Osteoblast (primary cell): Measurements from ENCODE around the gene GIMD1. TPM values are rescaled to one million over a fixed set of nuclear protein-coding genes. Genes with fewer than 3 reads are reported as not detected.
A peak's percentile ranks its signal among the peaks of the same experiment; 100 is the strongest.
"Not testable (repeated sequence)": the region's sequence is repeated elsewhere in the genome, so short reads cannot be mapped to it uniquely, and the experiment has no call there.

ENCODE experiments used
- DNase-seq: peaks from one replicate; pipeline ENCODE4 v3.0.0; 2011; ENCODE audit warnings: low spot score, mixed read lengths; ENCODE audit not compliant: insufficient read length; ENCODE audit errors: missing footprints
- H2AFZ ChIP-seq: 2 replicates; pipeline ENCODE4 v1.6.0; 2011; ENCODE audit warnings: mild to moderate bottlenecking, low read length
- H3K27ac ChIP-seq: 2 replicates; pipeline ENCODE4 v1.5.1; 2011; ENCODE audit warnings: mild to moderate bottlenecking, low read depth, low read length, moderate library complexity
- H3K27me3 ChIP-seq: 2 replicates; pipeline ENCODE4 v1.6.0; 2012; ENCODE audit warnings: mild to moderate bottlenecking, control low read depth, inconsistent platforms, low read length, moderate library complexity; ENCODE audit not compliant: insufficient read depth
- H3K36me3 ChIP-seq: 2 replicates; pipeline ENCODE4 v1.5.1; 2011; ENCODE audit warnings: mild to moderate bottlenecking, low read length, control low read depth, moderate library complexity; ENCODE audit not compliant: insufficient read depth
- H3K4me1 ChIP-seq: 2 replicates; pipeline ENCODE4 v1.5.1; 2011; ENCODE audit warnings: mild to moderate bottlenecking, low read length, control low read depth, moderate library complexity; ENCODE audit not compliant: insufficient read depth
- H3K4me2 ChIP-seq: 2 replicates; pipeline ENCODE4 v1.6.0; 2011; ENCODE audit warnings: mild to moderate bottlenecking, low read length; ENCODE audit not compliant: insufficient read depth
- H3K4me3 ChIP-seq: fragments of 200-600 bp; sonication (generic); 3 replicates; pipeline ENCODE4 v1.5.1; 2012; ENCODE audit warnings: mild to moderate bottlenecking, low read length, inconsistent platforms; ENCODE audit not compliant: insufficient read depth
- H3K79me2 ChIP-seq: 2 replicates; pipeline ENCODE4 v1.6.0; 2012; ENCODE audit warnings: mild to moderate bottlenecking, low read length, control low read depth, inconsistent platforms; ENCODE audit not compliant: insufficient read depth
- H3K9me3 ChIP-seq: 2 replicates; pipeline ENCODE4 v1.5.1; 2011; ENCODE audit warnings: low read depth, low read length, control low read depth
- H4K20me1 ChIP-seq: 2 replicates; pipeline ENCODE4 v1.6.0; 2012; ENCODE audit warnings: mild to moderate bottlenecking, low read length, control low read depth; ENCODE audit not compliant: insufficient read depth
- CTCF ChIP-seq: IDR thresholded peaks from 2 replicates; pipeline ENCODE4 v1.5.1; 2011; ENCODE audit warnings: mild to moderate bottlenecking, low read depth, low read length, moderate library complexity; ENCODE audit errors: extremely low read depth
- total RNA-seq: library from RNA; depleted of rRNA; stranded (reverse); fragments of >200 nt; gene quantifications from 2 replicates; pipeline ENCODE4 v1.2.3, GENCODE V29; 2012

GIMD1 gene
- not detected in 2 replicates for total RNA-seq

GRCh38 chr4:106368678-106369077 lies at the start of gene GIMD1:
TSS of gene GIMD1 (minus strand) at chr4:106368778. CDS start at chr4:106367435, 1,343 bp downstream.
- Histone ChIP-seq H3K27ac (no peak within 1 kb of the TSS), H3K79me2 (no peaks in the 10 kb centered on the region), H3K36me3 (no peaks in the 10 kb centered on the region), H3K4me1 (peaks cover 30% of the 10 kb centered on the region), H4K20me1 (no peaks in the 10 kb centered on the region), H3K4me3 (peak within 1 kb of the TSS; percentile 48), H3K4me2 (peak within 1 kb of the TSS; percentile 76), H3K9me3 (no peaks in the 10 kb centered on the region), H3K27me3 (no peaks in the 10 kb centered on the region), H2AFZ (peak within 1 kb of the TSS; percentile 84)
- no peak for DNase-seq
- no peak for TF ChIP-seq CTCF

DNA sequence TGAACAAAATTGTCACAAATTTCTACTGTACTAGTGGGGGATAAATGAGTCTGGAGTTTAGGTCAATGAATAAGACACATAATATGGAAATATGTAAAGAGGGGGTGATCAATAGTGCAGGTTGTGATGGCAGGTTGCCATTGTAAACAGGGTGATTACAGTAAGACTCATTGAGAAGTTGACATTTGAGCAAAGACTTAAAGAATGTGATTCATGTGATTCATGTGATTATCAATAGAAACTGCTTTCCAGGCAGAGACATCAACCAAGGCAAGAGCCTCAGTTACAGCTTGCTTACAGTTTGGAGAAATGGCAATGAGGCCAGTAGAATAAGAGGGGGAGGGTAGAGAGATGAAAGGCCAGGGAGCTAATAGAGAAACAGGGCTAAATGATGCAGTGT lies 45.8 kb upstream of the GIMD1 start:
- no peak for DNase-seq
- no peaks in the 10 kb centered on the region for H3K27me3 ChIP-seq
- H3K4me2 ChIP-seq, result no peak overlapping the region
- H3K36me3 ChIP-seq, result no peaks in the 10 kb centered on the region
- TF ChIP-seq CTCF, result no peak
- no peaks in the 10 kb centered on the region for H3K79me2 ChIP-seq
- H3K4me3 ChIP-seq, result no peak overlapping the region
- H3K27ac ChIP-seq, result no peak overlapping the region
- H2AFZ ChIP-seq, result peak overlapping the region; percentile 15
- peaks cover 9% of the 10 kb centered on the region for H3K4me1 ChIP-seq
- no peaks in the 10 kb centered on the region for H4K20me1 ChIP-seq
- no peaks in the 10 kb centered on the region for H3K9me3 ChIP-seq

GRCh38 chr4:106409901-106410889 lies 41.6 kb upstream of the GIMD1 start:
- no peaks in the 10 kb centered on the region for H3K27me3 ChIP-seq
- H3K9me3 ChIP-seq, result no peaks in the 10 kb centered on the region
- no peaks in the 10 kb centered on the region for H3K36me3 ChIP-seq
- DNase-seq, result no peak
- TF ChIP-seq CTCF, result no peak
- H4K20me1 ChIP-seq, result no peaks in the 10 kb centered on the region
- H3K4me2 ChIP-seq, result peak overlapping the region; percentile 20
- H3K79me2 ChIP-seq, result no peaks in the 10 kb centered on the region
- no peak overlapping the region for H3K4me3 ChIP-seq
- peak overlapping the region; percentile 46 for H3K27ac ChIP-seq
- H3K4me1 ChIP-seq, result peaks cover 9% of the 10 kb centered on the region
- no peak overlapping the region for H2AFZ ChIP-seq

GRCh38 chr4:106408004-106408403 lies 39.4 kb upstream of the GIMD1 start:
- not testable (repeated sequence) for DNase-seq, H3K36me3 ChIP-seq, H3K27me3 ChIP-seq, H2AFZ ChIP-seq, H3K27ac ChIP-seq, H3K4me2 ChIP-seq, H3K9me3 ChIP-seq, H3K4me3 ChIP-seq, H4K20me1 ChIP-seq, H3K79me2 ChIP-seq, H3K4me1 ChIP-seq
